ENCODE measurements around the gene LDLRAD1. TPM values are rescaled to one million over a fixed set of nuclear protein-coding genes. Genes with fewer than 3 reads are reported as not detected.

Gene LDLRAD1
- total RNA-seq, 1 experiment from 2014 or later: not detected

- no peaks in the 10 kb centered on the region for H3K27me3 ChIP-seq (ENCODE audit: control insufficient read depth, insufficient read depth, low read length)
- no peak for ATAC-seq
- POLR2A ChIA-PET: no interaction called here
Measured at GRCh38 chr1:54008876-54009275, 9.1 kb downstream of the LDLRAD1 start.

GRCh38 chr1:54007613-54008012 lies 10.4 kb downstream of the LDLRAD1 start:
- no peak overlapping the region for H3K27ac ChIP-seq (ENCODE audit: low read length)
- no peaks in the 10 kb centered on the region for H3K4me1 ChIP-seq (ENCODE audit: control insufficient read depth, insufficient read depth, low read length)
- no peak for DNase-seq (ENCODE audit: low read depth, low spot score)
- ChIA-PET POLR2A (no interaction called here), CTCF (no interaction called here)
- no peak overlapping the region for H3K4me3 ChIP-seq (ENCODE audit: low read depth in 2 of 2, low read length in 2 of 2)
- H3K36me3 ChIP-seq (ENCODE audit: control insufficient read depth, insufficient read depth, low read length): no peaks in the 10 kb centered on the region
- in situ Hi-C loops (cut with HindIII; ENCODE audit: low pct_unique_long_range_greater_than_20kb, low sequenced_read_pairs) (no loop called here), intact Hi-C loops (cut with micrococcal nuclease; ENCODE audit: unreplicated experiment) (no loop called here)
- H3K27me3 ChIP-seq (ENCODE audit: control insufficient read depth, insufficient read depth, low read length): no peaks in the 10 kb centered on the region
- BruUV-seq (replicated peaks): no TSS peak
- TF ChIP-seq SIN3A (IDR thresholded peaks at IDR 0.05; ENCODE audit: borderline replicate concordance, insufficient read depth, low read depth, low read length) (no peak), REST (IDR thresholded peaks at IDR 0.05; ENCODE audit: insufficient read depth in 1 of 2, low read depth in 2 of 2, low read length in 1 of 2) (no peak), CTCF (IDR thresholded peaks at IDR 0.05) (no peak), TCF7L2 (IDR thresholded peaks at IDR 0.05; ENCODE audit: low read depth, low read length) (no peak), POLR2AphosphoS5 (IDR thresholded peaks at IDR 0.05; ENCODE audit: low read depth, low read length) (no peak)
- ATAC-seq: no peak
- H3K9me3 ChIP-seq (ENCODE audit: control insufficient read depth, insufficient read depth, low read depth, low read length): no peaks in the 10 kb centered on the region

More at GRCh38 chr1:54008876-54009275, 9.1 kb downstream of the LDLRAD1 start:
- no peak overlapping the region for H3K4me3 ChIP-seq (ENCODE audit: low read depth in 2 of 2, low read length in 2 of 2)
- CTCF ChIA-PET: no interaction called here
- no TSS peak for BruUV-seq (replicated peaks)
- no peak for DNase-seq (ENCODE audit: low read depth, low spot score)
- in situ Hi-C loops (cut with HindIII; ENCODE audit: low pct_unique_long_range_greater_than_20kb, low sequenced_read_pairs): no loop called here
- no peak for TF ChIP-seq POLR2AphosphoS5 (IDR thresholded peaks at IDR 0.05; ENCODE audit: low read depth, low read length)
- TF ChIP-seq REST (IDR thresholded peaks at IDR 0.05; ENCODE audit: insufficient read depth in 1 of 2, low read depth in 2 of 2, low read length in 1 of 2): no peak
- no peak for TF ChIP-seq TCF7L2 (IDR thresholded peaks at IDR 0.05; ENCODE audit: low read depth, low read length)
- TF ChIP-seq CTCF (IDR thresholded peaks at IDR 0.05): no peak
- TF ChIP-seq SIN3A (IDR thresholded peaks at IDR 0.05; ENCODE audit: borderline replicate concordance, insufficient read depth, low read depth, low read length): no peak
- H3K36me3 ChIP-seq (ENCODE audit: control insufficient read depth, insufficient read depth, low read length): no peaks in the 10 kb centered on the region
- no peaks in the 10 kb centered on the region for H3K9me3 ChIP-seq (ENCODE audit: control insufficient read depth, insufficient read depth, low read depth, low read length)
- H3K4me1 ChIP-seq (ENCODE audit: control insufficient read depth, insufficient read depth, low read length): no peaks in the 10 kb centered on the region
- H3K27ac ChIP-seq (ENCODE audit: low read length): no peak overlapping the region
- intact Hi-C loops (cut with micrococcal nuclease; ENCODE audit: unreplicated experiment): no loop called here

Measured in Panc1 (cell line).